ENCODE results near the gene TNFRSF21.

Gene TNFRSF21, protein sequence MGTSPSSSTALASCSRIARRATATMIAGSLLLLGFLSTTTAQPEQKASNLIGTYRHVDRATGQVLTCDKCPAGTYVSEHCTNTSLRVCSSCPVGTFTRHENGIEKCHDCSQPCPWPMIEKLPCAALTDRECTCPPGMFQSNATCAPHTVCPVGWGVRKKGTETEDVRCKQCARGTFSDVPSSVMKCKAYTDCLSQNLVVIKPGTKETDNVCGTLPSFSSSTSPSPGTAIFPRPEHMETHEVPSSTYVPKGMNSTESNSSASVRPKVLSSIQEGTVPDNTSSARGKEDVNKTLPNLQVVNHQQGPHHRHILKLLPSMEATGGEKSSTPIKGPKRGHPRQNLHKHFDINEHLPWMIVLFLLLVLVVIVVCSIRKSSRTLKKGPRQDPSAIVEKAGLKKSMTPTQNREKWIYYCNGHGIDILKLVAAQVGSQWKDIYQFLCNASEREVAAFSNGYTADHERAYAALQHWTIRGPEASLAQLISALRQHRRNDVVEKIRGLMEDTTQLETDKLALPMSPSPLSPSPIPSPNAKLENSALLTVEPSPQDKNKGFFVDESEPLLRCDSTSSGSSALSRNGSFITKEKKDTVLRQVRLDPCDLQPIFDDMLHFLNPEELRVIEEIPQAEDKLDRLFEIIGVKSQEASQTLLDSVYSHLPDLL

GRCh38 chr6:47309291-47310130 lies at the start of gene TNFRSF21:
TNFRSF21 (minus strand) TSS chr6:47309905; CDS start chr6:47309511, 394 bp downstream.
- TF ChIP-seq, protein P1, sequence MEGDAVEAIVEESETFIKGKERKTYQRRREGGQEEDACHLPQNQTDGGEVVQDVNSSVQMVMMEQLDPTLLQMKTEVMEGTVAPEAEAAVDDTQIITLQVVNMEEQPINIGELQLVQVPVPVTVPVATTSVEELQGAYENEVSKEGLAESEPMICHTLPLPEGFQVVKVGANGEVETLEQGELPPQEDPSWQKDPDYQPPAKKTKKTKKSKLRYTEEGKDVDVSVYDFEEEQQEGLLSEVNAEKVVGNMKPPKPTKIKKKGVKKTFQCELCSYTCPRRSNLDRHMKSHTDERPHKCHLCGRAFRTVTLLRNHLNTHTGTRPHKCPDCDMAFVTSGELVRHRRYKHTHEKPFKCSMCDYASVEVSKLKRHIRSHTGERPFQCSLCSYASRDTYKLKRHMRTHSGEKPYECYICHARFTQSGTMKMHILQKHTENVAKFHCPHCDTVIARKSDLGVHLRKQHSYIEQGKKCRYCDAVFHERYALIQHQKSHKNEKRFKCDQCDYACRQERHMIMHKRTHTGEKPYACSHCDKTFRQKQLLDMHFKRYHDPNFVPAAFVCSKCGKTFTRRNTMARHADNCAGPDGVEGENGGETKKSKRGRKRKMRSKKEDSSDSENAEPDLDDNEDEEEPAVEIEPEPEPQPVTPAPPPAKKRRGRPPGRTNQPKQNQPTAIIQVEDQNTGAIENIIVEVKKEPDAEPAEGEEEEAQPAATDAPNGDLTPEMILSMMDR (IDR thresholded peaks at IDR 0.05): peak; percentile 86

DNA sequence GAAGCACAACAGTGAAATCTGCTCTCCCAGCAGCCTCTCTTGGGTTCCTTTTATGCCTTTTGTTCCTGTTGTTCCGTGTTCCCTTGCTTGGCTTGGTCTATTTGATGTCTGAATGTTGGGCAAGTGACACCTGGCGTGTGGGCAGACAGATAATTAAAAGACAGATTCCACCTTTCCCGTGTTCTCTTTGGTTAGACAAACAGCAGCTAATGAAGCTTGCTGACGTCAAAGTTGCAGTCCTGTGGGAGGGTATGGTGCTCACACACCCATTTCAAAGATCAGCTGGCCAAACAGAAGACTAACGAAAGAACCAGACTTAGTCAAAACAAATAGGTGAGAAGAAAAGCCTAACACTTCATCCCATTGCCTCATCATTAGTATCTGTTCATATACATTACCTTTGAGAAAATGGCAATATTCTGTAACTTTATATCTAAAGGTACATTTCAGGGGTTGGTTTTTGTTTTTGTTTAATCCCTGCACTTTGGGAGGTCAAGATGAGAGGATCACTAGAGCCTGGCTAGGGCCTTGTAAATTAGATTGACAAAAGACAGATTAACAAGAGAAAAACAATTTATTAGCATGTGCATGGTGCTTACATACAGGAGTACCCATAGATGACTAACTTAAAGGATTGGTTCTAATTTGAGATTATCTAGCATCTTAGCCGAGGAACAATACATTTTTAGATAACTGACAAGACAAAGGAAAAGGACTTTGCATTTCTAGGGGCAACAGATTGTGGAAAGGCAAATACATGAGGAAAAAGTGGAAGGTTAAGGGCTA lies 48.9 kb upstream of the TNFRSF21 start:
- TF ChIP-seq, protein P1 (IDR thresholded peaks at IDR 0.05): no peak

GRCh38 chr6:47357827-47358226 lies 48.1 kb upstream of the TNFRSF21 start:
- TF ChIP-seq, protein P1 (IDR thresholded peaks at IDR 0.05): no peak

DNA sequence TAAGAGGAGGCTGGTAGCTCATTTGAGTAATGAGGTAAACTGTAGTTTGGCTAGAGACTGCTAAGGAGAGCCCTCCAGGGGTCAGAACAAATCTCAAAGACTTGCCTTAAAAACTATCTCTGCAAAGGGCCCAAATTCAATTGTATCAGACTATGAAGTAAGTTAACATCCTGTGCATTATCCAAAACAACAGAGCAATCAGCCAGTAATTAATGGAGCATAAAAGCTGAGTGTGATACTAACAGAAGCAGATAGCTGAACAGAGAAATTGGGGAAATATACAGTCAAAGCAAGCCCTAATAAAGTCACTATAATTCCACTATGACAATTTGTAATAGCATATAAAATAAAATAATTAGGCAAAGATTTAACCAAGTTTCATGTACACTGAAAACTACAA lies 45.8 kb upstream of the TNFRSF21 start:
- TF ChIP-seq, protein P1 (IDR thresholded peaks at IDR 0.05): no peak

DNA sequence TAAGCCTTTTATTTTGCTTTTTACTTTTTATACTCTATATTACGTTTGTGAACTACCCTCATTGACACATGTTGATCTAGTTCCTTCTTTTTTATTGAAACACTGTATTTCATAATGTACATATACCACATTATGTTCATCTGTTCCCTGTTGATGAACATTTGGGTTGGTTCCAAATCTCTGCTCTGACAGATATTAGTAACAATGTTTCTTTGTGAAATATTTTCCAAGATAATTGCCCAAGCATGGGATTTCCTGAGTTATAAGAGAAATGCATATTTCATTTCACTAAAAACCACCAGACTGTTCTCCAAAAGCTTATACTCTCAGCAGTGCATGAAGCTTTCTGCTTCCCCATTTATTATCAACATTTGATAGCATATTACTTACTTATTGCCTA lies 44.2 kb upstream of the TNFRSF21 start:
- TF ChIP-seq, protein P1 (IDR thresholded peaks at IDR 0.05): no peak

DNA sequence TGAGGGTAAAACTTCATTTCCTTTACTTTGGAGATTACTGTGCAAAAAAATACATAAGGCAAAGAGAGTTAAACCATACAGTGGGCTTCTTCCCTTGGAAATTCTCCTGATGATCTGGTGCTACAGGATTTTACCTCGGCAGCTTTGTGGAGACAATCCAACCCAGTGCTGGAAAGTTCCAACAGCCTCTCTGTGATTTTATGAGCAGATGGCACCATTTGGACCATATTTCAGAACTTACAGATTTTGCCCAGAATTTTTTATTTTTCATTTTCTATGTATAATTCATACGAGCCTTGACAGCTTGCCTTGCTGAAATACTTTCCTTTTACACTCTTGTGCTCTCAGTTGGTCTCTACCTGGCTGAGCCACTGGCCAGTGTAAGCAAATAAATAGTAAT lies 43.3 kb upstream of the TNFRSF21 start:
- TF ChIP-seq, protein P1 (IDR thresholded peaks at IDR 0.05): no peak
